ENCODE measurements around the gene RPS3. TPM values are rescaled to one million over a fixed set of nuclear protein-coding genes. Genes with fewer than 3 reads are reported as not detected.

The RPS3 gene
- total and polyA plus RNA-seq, 9 of the 15 experiments (the other 6 are each of a cell fraction or from before 2014, with no cell fraction given), result 2,700 to 5,771 (median 3,679) TPM

DNA sequence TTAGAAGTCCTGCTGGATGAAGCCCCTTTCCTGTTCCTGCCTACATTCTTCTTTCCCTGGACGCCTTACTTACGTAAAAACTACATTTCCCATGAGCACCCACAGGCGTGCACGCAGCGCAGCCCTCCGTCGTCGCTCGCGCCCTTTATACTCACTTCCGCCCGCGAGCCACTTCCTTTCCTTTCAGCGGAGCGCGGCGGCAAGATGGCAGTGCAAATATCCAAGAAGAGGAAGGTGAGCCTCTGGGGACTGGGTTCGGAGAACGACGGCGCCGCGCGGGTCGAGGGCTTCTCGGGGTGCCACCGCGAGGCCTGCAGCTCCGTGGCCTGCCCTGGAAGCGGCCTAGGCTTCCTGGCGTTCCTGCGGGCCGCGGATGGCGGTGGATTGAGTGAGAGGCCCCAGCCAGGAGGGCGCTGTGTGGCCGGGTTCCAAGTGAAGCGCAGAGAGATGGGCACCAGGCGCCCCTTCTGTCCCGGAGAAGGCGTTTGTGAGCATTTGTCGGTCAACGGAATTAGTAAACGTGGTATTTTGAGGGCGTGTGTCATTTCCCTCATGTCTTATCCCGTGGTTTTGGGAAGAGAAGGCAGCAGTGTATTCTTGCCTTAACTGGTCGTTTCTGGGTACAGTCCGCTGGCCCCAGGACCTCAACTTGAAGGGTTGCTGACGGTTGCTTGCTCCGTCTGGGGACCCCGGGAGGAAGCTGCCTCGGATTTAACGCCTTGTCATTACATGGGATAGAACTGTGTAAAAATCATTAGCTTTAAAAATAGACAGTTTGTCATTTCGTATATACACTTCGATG is at the start of gene RPS3 (continued):
- TF ChIP-seq, protein P1, sequence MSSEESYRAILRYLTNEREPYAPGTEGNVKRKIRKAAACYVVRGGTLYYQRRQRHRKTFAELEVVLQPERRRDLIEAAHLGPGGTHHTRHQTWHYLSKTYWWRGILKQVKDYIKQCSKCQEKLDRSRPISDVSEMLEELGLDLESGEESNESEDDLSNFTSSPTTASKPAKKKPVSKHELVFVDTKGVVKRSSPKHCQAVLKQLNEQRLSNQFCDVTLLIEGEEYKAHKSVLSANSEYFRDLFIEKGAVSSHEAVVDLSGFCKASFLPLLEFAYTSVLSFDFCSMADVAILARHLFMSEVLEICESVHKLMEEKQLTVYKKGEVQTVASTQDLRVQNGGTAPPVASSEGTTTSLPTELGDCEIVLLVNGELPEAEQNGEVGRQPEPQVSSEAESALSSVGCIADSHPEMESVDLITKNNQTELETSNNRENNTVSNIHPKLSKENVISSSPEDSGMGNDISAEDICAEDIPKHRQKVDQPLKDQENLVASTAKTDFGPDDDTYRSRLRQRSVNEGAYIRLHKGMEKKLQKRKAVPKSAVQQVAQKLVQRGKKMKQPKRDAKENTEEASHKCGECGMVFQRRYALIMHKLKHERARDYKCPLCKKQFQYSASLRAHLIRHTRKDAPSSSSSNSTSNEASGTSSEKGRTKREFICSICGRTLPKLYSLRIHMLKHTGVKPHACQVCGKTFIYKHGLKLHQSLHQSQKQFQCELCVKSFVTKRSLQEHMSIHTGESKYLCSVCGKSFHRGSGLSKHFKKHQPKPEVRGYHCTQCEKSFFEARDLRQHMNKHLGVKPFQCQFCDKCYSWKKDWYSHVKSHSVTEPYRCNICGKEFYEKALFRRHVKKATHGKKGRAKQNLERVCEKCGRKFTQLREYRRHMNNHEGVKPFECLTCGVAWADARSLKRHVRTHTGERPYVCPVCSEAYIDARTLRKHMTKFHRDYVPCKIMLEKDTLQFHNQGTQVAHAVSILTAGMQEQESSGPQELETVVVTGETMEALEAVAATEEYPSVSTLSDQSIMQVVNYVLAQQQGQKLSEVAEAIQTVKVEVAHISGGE (CRISPR knock-in tag; IDR thresholded peaks at IDR 0.05), result peak; percentile 78 to 95 (median 79); a peak in 5 of 6 replicates
- TF ChIP-seq, protein P2, sequence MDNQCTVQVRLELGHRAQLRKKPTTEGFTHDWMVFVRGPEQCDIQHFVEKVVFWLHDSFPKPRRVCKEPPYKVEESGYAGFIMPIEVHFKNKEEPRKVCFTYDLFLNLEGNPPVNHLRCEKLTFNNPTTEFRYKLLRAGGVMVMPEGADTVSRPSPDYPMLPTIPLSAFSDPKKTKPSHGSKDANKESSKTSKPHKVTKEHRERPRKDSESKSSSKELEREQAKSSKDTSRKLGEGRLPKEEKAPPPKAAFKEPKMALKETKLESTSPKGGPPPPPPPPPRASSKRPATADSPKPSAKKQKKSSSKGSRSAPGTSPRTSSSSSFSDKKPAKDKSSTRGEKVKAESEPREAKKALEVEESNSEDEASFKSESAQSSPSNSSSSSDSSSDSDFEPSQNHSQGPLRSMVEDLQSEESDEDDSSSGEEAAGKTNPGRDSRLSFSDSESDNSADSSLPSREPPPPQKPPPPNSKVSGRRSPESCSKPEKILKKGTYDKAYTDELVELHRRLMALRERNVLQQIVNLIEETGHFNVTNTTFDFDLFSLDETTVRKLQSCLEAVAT (IDR thresholded peaks at IDR 0.05), result peak; percentile 62 to 76; a peak in 2 of 4 replicates
- TF ChIP-seq ZFP1 (CRISPR knock-in tag; IDR thresholded peaks at IDR 0.05) (no peak), TBL1XR1 (IDR thresholded peaks at IDR 0.05; ENCODE audit: low read length in 2 of 2) (no peak; a peak in 1 of 4 replicates), SAP30 (IDR thresholded peaks at IDR 0.05; ENCODE audit: borderline replicate concordance, insufficient read depth, low read depth, low read length, poor library complexity, severe bottlenecking) (peak; percentile 84), ARID2 (IDR thresholded peaks at IDR 0.05) (no peak), FOXA1 (IDR thresholded peaks at IDR 0.05; ENCODE audit: borderline replicate concordance) (no peak), MEIS2 (IDR thresholded peaks at IDR 0.05; ENCODE audit: partially characterized antibody) (no peak), SRSF3 (IDR thresholded peaks at IDR 0.05; ENCODE audit: insufficient read depth, low read length) (0 out of 2 replicates have a peak, but pooled peaks have one; percentile 74), SAFB2 (IDR thresholded peaks at IDR 0.05; ENCODE audit: borderline replicate concordance, low read depth, low read length, severe bottlenecking) (no peak)
- TF ChIP-seq, protein P3, sequence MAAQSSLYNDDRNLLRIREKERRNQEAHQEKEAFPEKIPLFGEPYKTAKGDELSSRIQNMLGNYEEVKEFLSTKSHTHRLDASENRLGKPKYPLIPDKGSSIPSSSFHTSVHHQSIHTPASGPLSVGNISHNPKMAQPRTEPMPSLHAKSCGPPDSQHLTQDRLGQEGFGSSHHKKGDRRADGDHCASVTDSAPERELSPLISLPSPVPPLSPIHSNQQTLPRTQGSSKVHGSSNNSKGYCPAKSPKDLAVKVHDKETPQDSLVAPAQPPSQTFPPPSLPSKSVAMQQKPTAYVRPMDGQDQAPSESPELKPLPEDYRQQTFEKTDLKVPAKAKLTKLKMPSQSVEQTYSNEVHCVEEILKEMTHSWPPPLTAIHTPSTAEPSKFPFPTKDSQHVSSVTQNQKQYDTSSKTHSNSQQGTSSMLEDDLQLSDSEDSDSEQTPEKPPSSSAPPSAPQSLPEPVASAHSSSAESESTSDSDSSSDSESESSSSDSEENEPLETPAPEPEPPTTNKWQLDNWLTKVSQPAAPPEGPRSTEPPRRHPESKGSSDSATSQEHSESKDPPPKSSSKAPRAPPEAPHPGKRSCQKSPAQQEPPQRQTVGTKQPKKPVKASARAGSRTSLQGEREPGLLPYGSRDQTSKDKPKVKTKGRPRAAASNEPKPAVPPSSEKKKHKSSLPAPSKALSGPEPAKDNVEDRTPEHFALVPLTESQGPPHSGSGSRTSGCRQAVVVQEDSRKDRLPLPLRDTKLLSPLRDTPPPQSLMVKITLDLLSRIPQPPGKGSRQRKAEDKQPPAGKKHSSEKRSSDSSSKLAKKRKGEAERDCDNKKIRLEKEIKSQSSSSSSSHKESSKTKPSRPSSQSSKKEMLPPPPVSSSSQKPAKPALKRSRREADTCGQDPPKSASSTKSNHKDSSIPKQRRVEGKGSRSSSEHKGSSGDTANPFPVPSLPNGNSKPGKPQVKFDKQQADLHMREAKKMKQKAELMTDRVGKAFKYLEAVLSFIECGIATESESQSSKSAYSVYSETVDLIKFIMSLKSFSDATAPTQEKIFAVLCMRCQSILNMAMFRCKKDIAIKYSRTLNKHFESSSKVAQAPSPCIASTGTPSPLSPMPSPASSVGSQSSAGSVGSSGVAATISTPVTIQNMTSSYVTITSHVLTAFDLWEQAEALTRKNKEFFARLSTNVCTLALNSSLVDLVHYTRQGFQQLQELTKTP (IDR thresholded peaks at IDR 0.05; ENCODE audit: low read depth in 1 of 2, partially characterized antibody in 2 of 2), result peak; percentile 45 to 84
- TF ChIP-seq, protein P4, sequence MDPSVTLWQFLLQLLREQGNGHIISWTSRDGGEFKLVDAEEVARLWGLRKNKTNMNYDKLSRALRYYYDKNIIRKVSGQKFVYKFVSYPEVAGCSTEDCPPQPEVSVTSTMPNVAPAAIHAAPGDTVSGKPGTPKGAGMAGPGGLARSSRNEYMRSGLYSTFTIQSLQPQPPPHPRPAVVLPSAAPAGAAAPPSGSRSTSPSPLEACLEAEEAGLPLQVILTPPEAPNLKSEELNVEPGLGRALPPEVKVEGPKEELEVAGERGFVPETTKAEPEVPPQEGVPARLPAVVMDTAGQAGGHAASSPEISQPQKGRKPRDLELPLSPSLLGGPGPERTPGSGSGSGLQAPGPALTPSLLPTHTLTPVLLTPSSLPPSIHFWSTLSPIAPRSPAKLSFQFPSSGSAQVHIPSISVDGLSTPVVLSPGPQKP (CRISPR knock-in tag; IDR thresholded peaks at IDR 0.05), result no peak; the same call in 1 of the 2 replicates
- TF ChIP-seq, protein P5, sequence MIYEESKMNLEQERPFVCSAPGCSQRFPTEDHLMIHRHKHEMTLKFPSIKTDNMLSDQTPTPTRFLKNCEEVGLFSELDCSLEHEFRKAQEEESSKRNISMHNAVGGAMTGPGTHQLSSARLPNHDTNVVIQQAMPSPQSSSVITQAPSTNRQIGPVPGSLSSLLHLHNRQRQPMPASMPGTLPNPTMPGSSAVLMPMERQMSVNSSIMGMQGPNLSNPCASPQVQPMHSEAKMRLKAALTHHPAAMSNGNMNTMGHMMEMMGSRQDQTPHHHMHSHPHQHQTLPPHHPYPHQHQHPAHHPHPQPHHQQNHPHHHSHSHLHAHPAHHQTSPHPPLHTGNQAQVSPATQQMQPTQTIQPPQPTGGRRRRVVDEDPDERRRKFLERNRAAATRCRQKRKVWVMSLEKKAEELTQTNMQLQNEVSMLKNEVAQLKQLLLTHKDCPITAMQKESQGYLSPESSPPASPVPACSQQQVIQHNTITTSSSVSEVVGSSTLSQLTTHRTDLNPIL (CRISPR knock-in tag; IDR thresholded peaks at IDR 0.05), result no peak

Data from K562 (cell line).